SK-N-SH treated with all-trans-retinoic acid at 6 μM for 48 hours (cell line): ENCODE results near the gene GRIA1.

Source experiments
- BACH2 ChIP-seq: fragments of 250-450 bp; sonication (Bioruptor Pico); IDR thresholded peaks from 2 replicates; pipeline ENCODE4 v1.9.0; 2021; ENCODE audit warnings: mild to moderate bottlenecking, borderline replicate concordance
- GLIS3 ChIP-seq: fragments of 250-450 bp; sonication (Bioruptor Pico); IDR thresholded peaks from 2 replicates; pipeline ENCODE4 v1.5.0; 2020; ENCODE audit warnings: mild to moderate bottlenecking, moderate library complexity
- TCF4 ChIP-seq: fragments of 250-450 bp; sonication (Bioruptor Pico); IDR thresholded peaks from 2 replicates; pipeline ENCODE4 v1.8.0; 2021; ENCODE audit warnings: mild to moderate bottlenecking, moderate library complexity, borderline replicate concordance
- ZC3H10 ChIP-seq: fragments of 250-450 bp; sonication (Bioruptor Pico); IDR thresholded peaks from 2 replicates; pipeline ENCODE4 v1.5.1; 2021; ENCODE audit warnings: mild to moderate bottlenecking, moderate library complexity
- ZFP30 ChIP-seq: fragments of 450-650 bp; formaldehyde crosslinking; IDR thresholded peaks from 2 replicates; pipeline ENCODE4 v1.5.0; 2022; ENCODE audit warnings: mild to moderate bottlenecking, moderate library complexity
- ZNF565 ChIP-seq: fragments of 450-650 bp; formaldehyde crosslinking; conservative IDR thresholded peaks from 2 replicates; pipeline ENCODE4 v1.5.0; 2020; ENCODE audit warnings: low read depth, mild to moderate bottlenecking, moderate library complexity
- ZNF8 ChIP-seq: fragments of 450-650 bp; formaldehyde crosslinking; IDR thresholded peaks from 2 replicates; pipeline ENCODE4 v1.5.0; 2020; ENCODE audit warnings: mild to moderate bottlenecking, moderate library complexity
- TF ChIP-seq, protein P1 (sequence below): fragments of 250-450 bp; sonication (Bioruptor Pico); IDR thresholded peaks from 2 replicates; pipeline ENCODE4 v1.5.1; 2020; ENCODE audit warnings: low read depth, mild to moderate bottlenecking, moderate library complexity
- TF ChIP-seq, protein P2 (sequence below): fragments of 250-450 bp; sonication (Bioruptor Pico); IDR thresholded peaks from 2 replicates; pipeline ENCODE4 v1.5.1; 2021; ENCODE audit warnings: mild to moderate bottlenecking, moderate library complexity
- TF ChIP-seq, protein P3 (sequence below): fragments of 250-450 bp; sonication (Bioruptor Pico); IDR thresholded peaks from 2 replicates; pipeline ENCODE4 v1.8.0; 2020; ENCODE audit warnings: mild to moderate bottlenecking, moderate library complexity, borderline replicate concordance
- TF ChIP-seq, protein P4 (sequence below): fragments of 250-450 bp; sonication (Bioruptor Pico); IDR thresholded peaks from 2 replicates; pipeline ENCODE4 v1.5.0; 2020; ENCODE audit warnings: mild to moderate bottlenecking, moderate library complexity

DNA sequence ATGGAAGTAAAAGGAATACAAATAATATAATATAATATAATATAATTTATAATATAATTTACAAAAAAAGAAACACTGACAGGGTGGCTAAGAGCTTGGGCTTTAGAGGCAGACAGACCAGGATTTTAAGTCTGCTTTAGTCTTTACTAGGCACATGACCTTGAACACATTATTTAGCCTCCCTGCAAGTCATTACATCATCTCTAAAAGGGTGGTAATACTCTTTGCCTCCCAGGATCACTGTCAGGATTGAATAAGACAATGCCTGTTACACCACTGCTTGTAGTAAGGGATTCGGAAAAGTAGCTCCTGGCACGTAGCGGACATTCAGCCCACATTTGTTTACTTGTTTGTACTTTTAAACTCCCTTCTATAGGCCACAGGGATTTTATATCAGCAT is 199.8 kb downstream of the GRIA1 start:
- TF ChIP-seq, protein P1, sequence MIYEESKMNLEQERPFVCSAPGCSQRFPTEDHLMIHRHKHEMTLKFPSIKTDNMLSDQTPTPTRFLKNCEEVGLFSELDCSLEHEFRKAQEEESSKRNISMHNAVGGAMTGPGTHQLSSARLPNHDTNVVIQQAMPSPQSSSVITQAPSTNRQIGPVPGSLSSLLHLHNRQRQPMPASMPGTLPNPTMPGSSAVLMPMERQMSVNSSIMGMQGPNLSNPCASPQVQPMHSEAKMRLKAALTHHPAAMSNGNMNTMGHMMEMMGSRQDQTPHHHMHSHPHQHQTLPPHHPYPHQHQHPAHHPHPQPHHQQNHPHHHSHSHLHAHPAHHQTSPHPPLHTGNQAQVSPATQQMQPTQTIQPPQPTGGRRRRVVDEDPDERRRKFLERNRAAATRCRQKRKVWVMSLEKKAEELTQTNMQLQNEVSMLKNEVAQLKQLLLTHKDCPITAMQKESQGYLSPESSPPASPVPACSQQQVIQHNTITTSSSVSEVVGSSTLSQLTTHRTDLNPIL (CRISPR knock-in tag), result no peak
- TF ChIP-seq, protein P2, sequence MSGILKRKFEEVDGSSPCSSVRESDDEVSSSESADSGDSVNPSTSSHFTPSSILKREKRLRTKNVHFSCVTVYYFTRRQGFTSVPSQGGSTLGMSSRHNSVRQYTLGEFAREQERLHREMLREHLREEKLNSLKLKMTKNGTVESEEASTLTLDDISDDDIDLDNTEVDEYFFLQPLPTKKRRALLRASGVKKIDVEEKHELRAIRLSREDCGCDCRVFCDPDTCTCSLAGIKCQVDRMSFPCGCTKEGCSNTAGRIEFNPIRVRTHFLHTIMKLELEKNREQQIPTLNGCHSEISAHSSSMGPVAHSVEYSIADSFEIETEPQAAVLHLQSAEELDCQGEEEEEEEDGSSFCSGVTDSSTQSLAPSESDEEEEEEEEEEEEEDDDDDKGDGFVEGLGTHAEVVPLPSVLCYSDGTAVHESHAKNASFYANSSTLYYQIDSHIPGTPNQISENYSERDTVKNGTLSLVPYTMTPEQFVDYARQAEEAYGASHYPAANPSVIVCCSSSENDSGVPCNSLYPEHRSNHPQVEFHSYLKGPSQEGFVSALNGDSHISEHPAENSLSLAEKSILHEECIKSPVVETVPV, result no peak
- no peak for TF ChIP-seq GLIS3 (CRISPR knock-in tag)
- no peak for TF ChIP-seq ZC3H10
- no peak for TF ChIP-seq ZNF565 (CRISPR knock-in tag)
- TF ChIP-seq, protein P3, sequence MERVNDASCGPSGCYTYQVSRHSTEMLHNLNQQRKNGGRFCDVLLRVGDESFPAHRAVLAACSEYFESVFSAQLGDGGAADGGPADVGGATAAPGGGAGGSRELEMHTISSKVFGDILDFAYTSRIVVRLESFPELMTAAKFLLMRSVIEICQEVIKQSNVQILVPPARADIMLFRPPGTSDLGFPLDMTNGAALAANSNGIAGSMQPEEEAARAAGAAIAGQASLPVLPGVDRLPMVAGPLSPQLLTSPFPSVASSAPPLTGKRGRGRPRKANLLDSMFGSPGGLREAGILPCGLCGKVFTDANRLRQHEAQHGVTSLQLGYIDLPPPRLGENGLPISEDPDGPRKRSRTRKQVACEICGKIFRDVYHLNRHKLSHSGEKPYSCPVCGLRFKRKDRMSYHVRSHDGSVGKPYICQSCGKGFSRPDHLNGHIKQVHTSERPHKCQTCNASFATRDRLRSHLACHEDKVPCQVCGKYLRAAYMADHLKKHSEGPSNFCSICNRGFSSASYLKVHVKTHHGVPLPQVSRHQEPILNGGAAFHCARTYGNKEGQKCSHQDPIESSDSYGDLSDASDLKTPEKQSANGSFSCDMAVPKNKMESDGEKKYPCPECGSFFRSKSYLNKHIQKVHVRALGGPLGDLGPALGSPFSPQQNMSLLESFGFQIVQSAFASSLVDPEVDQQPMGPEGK, result no peak
- no peak for TF ChIP-seq TCF4 (CRISPR knock-in tag)
- no peak for TF ChIP-seq ZFP30
- no peak for TF ChIP-seq ZNF8
- no peak for TF ChIP-seq BACH2
- TF ChIP-seq, protein P4, sequence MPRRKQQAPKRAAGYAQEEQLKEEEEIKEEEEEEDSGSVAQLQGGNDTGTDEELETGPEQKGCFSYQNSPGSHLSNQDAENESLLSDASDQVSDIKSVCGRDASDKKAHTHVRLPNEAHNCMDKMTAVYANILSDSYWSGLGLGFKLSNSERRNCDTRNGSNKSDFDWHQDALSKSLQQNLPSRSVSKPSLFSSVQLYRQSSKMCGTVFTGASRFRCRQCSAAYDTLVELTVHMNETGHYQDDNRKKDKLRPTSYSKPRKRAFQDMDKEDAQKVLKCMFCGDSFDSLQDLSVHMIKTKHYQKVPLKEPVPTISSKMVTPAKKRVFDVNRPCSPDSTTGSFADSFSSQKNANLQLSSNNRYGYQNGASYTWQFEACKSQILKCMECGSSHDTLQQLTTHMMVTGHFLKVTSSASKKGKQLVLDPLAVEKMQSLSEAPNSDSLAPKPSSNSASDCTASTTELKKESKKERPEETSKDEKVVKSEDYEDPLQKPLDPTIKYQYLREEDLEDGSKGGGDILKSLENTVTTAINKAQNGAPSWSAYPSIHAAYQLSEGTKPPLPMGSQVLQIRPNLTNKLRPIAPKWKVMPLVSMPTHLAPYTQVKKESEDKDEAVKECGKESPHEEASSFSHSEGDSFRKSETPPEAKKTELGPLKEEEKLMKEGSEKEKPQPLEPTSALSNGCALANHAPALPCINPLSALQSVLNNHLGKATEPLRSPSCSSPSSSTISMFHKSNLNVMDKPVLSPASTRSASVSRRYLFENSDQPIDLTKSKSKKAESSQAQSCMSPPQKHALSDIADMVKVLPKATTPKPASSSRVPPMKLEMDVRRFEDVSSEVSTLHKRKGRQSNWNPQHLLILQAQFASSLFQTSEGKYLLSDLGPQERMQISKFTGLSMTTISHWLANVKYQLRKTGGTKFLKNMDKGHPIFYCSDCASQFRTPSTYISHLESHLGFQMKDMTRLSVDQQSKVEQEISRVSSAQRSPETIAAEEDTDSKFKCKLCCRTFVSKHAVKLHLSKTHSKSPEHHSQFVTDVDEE (CRISPR knock-in tag), result no peak
